Measurements from ENCODE around the gene ASIC5.

- TF ChIP-seq CTCF (tag by site-specific recombination; IDR thresholded peaks at IDR 0.05) = no peak
- no peak for TF ChIP-seq BCL11A (tag by site-specific recombination; IDR thresholded peaks at IDR 0.05; ENCODE audit: low read depth)
- TF ChIP-seq ZNF645 (tag by site-specific recombination; IDR thresholded peaks at IDR 0.05) = no peak
- TF ChIP-seq ZNF513 (tag by site-specific recombination; IDR thresholded peaks at IDR 0.05) = no peak
Observed at GRCh38 chr4:155914782-155915181, 48.7 kb upstream of the ASIC5 start.

Data from HEK293 (cell line).